Trophoblast cell (in vitro differentiated cells and primary cell): ENCODE results near the gene RGS14.

Experiments used
- DNase-seq, 2 donors: peaks; one replicate each; pipeline ENCODE4 v3.0.0-alpha.2; 2016
- H2AFZ ChIP-seq: 2 replicates; pipeline ENCODE4 v1.6.1; 2013; ENCODE audit warnings: low read length, moderate library complexity, mild to moderate bottlenecking; ENCODE audit not compliant: insufficient read depth, poor library complexity
- H2AK5ac ChIP-seq: 2 replicates; pipeline ENCODE4 v1.6.1; 2013; ENCODE audit warnings: mild to moderate bottlenecking, low read length
- H2BK120ac ChIP-seq: 2 replicates; pipeline ENCODE4 v1.6.1; 2013; ENCODE audit warnings: low read length, mild to moderate bottlenecking, moderate library complexity; ENCODE audit not compliant: insufficient read depth, poor library complexity
- H2BK12ac ChIP-seq: 2 replicates; pipeline ENCODE4 v1.6.1; 2013; ENCODE audit warnings: mild to moderate bottlenecking, low read length, moderate library complexity
- H2BK5ac ChIP-seq: 2 replicates; pipeline ENCODE4 v1.6.1; 2013; ENCODE audit warnings: low read length, low read depth, moderate library complexity, mild to moderate bottlenecking; ENCODE audit not compliant: poor library complexity
- H3K14ac ChIP-seq: 2 replicates; pipeline ENCODE4 v1.6.1; 2013; ENCODE audit warnings: mild to moderate bottlenecking, low read length
- H3K18ac ChIP-seq: 2 replicates; pipeline ENCODE4 v1.6.1; 2013; ENCODE audit warnings: mild to moderate bottlenecking, low read length
- H3K23ac ChIP-seq: 2 replicates; pipeline ENCODE4 v1.6.1; 2013; ENCODE audit warnings: low read length
- H3K27ac ChIP-seq: 2 replicates; pipeline ENCODE4 v1.5.1; 2013; ENCODE audit warnings: low read depth, mild to moderate bottlenecking, inconsistent platforms, low read length, moderate library complexity
- H3K27me3 ChIP-seq: 2 replicates; pipeline ENCODE4 v1.6.1; 2013; ENCODE audit warnings: inconsistent platforms, mild to moderate bottlenecking, low read length, moderate library complexity; ENCODE audit not compliant: insufficient read depth
- H3K36me3 ChIP-seq, 2 experiments: 1 replicate in 1 of 2; 2 replicates in 1 of 2; pipeline ENCODE4 v1.6.1; 2013; ENCODE audit warnings: low read length in 2 of 2, mild to moderate bottlenecking in 2 of 2, moderate library complexity in 1 of 2; ENCODE audit not compliant: insufficient read depth in 2 of 2, control insufficient read depth in 1 of 2
- H3K4ac ChIP-seq: 2 replicates; pipeline ENCODE4 v1.6.1; 2013; ENCODE audit warnings: low read depth, mild to moderate bottlenecking, low read length, moderate library complexity
- H3K4me1 ChIP-seq, 2 experiments: 1 replicate in 1 of 2; 2 replicates in 1 of 2; pipeline ENCODE4 v1.6.1; 2013; ENCODE audit warnings: low read length in 2 of 2, mild to moderate bottlenecking in 2 of 2, moderate library complexity in 1 of 2; ENCODE audit not compliant: insufficient read depth in 2 of 2, control insufficient read depth in 1 of 2
- H3K4me2 ChIP-seq: 2 replicates; pipeline ENCODE4 v1.6.1; 2013; ENCODE audit warnings: inconsistent platforms, mild to moderate bottlenecking, low read length, moderate library complexity
- H3K4me3 ChIP-seq: 2 replicates; pipeline ENCODE4 v1.5.1; 2013; ENCODE audit warnings: mild to moderate bottlenecking, low read depth, low read length, inconsistent platforms
- H3K79me1 ChIP-seq: one replicate; pipeline ENCODE4 v1.6.1; 2013; ENCODE audit warnings: low read length
- H3K79me2 ChIP-seq: 2 replicates; pipeline ENCODE4 v1.6.1; 2013; ENCODE audit warnings: low read length, mild to moderate bottlenecking; ENCODE audit not compliant: control insufficient read depth, insufficient read depth, poor library complexity
- H3K9ac ChIP-seq: 2 replicates; pipeline ENCODE4 v1.6.1; 2013; ENCODE audit warnings: mild to moderate bottlenecking, low read length
- H3K9me3 ChIP-seq: 2 replicates; pipeline ENCODE4 v1.6.1; 2013; ENCODE audit warnings: low read depth, mild to moderate bottlenecking, control low read depth, inconsistent platforms, low read length; ENCODE audit not compliant: insufficient read depth
- H4K12ac ChIP-seq: 2 replicates; pipeline ENCODE4 v1.6.1; 2013; ENCODE audit warnings: low read depth, mild to moderate bottlenecking, low read length, moderate library complexity
- H4K8ac ChIP-seq: 2 replicates; pipeline ENCODE4 v1.6.1; 2013; ENCODE audit warnings: low read depth, mild to moderate bottlenecking, low read length, moderate library complexity
- H4K91ac ChIP-seq: one replicate; pipeline ENCODE4 v1.6.1; 2013; ENCODE audit warnings: low read depth, mild to moderate bottlenecking, low read length, moderate library complexity
- WGBS: extraction: QIAGEN DNeasy Blood & Tissue Kit; methylation state at CpG from one replicate; pipeline ENCODE4 v1.1.7; 2013; ENCODE audit warnings: missing lambda C conversion rate; ENCODE audit not compliant: insufficient read length, insufficient coverage; ENCODE audit errors: extremely low coverage; 5-methylcytosine and 5-hydroxymethylcytosine counted together

The RGS14 gene

DNA sequence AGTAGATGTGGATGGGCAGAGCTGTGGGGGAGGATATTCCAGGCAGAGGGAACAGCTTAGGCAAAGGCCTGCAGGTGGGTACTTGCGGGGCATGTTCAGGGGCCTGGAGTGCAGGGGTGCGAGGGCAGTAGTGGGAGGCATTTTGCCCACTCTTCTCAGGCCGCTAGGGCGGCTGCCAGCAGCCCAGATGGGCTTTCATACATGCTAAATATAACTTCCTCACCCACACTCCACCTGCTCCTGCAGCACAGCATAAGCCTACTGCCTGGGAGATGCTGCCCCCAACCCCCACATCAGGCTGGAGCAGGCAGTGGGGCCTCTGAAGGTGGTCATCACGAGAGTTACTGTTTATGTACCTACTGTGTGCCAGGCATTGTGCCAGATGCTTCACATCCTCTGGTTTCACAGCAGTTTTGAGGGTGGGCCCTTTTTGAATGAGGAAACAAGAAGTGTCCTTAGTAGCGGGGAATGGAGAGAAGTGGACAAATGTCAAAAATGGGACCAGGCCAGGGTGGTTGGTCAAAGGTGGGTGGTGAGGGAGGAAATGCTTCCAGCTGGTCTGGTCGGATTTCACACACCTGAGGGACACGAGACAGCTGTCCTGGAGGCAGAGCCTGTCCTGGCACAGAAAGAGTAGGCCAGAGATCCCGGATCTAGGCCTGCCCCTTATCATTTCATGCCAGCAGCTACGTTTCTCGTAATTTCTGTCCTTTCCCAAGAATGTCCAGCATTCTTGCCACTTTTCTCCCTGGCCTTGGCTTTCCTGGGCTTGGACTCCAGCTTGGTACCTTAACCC, 12.1 kb downstream of the RGS14 start:
- H3K4me2 ChIP-seq: no peak overlapping the region
- H2BK120ac ChIP-seq: no peak overlapping the region
- WGBS: no CpG with 5 or more reads among the region's 11 CpGs
- no peak overlapping the region for H3K27ac ChIP-seq
- no peak overlapping the region for H3K23ac ChIP-seq
- DNase-seq: no peak
- no peak overlapping the region for H3K14ac ChIP-seq
- peaks cover 14% of the 10 kb centered on the region for H3K79me1 ChIP-seq
- H3K9me3 ChIP-seq: no peaks in the 10 kb centered on the region
- H4K91ac ChIP-seq: no peak overlapping the region
- H2BK12ac ChIP-seq: no peak overlapping the region
- no peak overlapping the region for H2AFZ ChIP-seq
- no peak overlapping the region for H4K8ac ChIP-seq
- peaks cover 7% of the 10 kb centered on the region for H3K79me2 ChIP-seq
- no peak overlapping the region for H3K4ac ChIP-seq
- no peaks in the 10 kb centered on the region for H3K36me3 ChIP-seq
- no peak overlapping the region for H3K18ac ChIP-seq
- peak overlapping the region; percentile 26 for H3K4me3 ChIP-seq
- no peak overlapping the region for H2BK5ac ChIP-seq
- H3K9ac ChIP-seq: no peak overlapping the region
- H4K12ac ChIP-seq: no peak overlapping the region
- no peaks in the 10 kb centered on the region for H3K27me3 ChIP-seq
- no peak overlapping the region for H2AK5ac ChIP-seq
- peaks cover 16 to 17% of the 10 kb centered on the region in 2 experiments for H3K4me1 ChIP-seq

DNA sequence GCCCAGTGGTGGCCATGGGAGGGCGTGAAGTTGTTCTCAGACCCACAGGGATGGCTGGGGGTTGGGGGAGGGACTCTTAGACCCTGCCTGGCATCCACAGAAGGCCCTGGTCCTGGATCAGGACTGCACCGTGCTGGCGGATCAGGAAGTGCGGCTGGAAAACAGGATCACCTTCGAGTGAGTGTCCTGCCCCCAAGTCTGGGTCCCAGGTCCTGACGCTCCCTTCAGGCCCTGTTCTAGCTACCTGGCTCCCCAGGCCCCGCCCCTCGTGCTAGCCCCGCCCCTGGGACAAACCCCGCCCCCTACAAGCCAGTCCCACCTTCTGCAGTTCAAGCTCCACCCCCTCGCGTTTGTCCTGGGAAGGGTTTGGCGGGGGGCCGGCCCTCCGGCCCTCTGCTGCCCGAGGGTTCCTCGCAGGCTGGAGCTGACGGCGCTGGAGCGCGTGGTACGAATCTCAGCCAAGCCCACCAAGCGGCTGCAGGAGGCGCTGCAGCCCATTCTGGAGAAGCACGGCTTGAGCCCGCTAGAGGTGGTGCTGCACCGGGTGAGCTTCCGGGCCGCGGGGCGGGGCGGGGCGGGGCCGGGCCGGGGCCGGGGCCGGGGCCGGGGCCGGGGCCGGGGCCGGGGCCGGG, 12.9 kb downstream of the RGS14 start:
- H4K8ac ChIP-seq: peak overlapping the region; percentile 37
- no peaks in the 10 kb centered on the region for H3K36me3 ChIP-seq
- H3K18ac ChIP-seq: no peak overlapping the region
- no peaks in the 10 kb centered on the region for H3K27me3 ChIP-seq
- H3K9ac ChIP-seq: no peak overlapping the region
- H3K9me3 ChIP-seq: no peaks in the 10 kb centered on the region
- peaks cover 7% of the 10 kb centered on the region for H3K79me2 ChIP-seq
- H3K4me3 ChIP-seq: peak overlapping the region; percentile 38
- peak overlapping the region; percentile 55 for H3K4me2 ChIP-seq
- H3K79me1 ChIP-seq: peaks cover 14% of the 10 kb centered on the region
- no peak overlapping the region for H3K23ac ChIP-seq
- H2AK5ac ChIP-seq: no peak overlapping the region
- no peak overlapping the region for H4K12ac ChIP-seq
- no peak overlapping the region for H3K27ac ChIP-seq
- DNase-seq: peak; percentile 85 to 88
- no CpG with 5 or more reads among the region's 42 CpGs for WGBS
- H3K4ac ChIP-seq: no peak overlapping the region
- no peak overlapping the region for H2BK5ac ChIP-seq
- no peak overlapping the region for H2BK12ac ChIP-seq
- H3K4me1 ChIP-seq: peaks cover 16 to 17% of the 10 kb centered on the region in 2 experiments
- peak overlapping the region; percentile 40 for H2AFZ ChIP-seq
- H4K91ac ChIP-seq: no peak overlapping the region
- H3K14ac ChIP-seq: no peak overlapping the region
- no peak overlapping the region for H2BK120ac ChIP-seq

- peaks cover 11 to 12% of the 10 kb centered on the region in 2 experiments for H3K4me1 ChIP-seq
- H2BK120ac ChIP-seq: peak overlapping the region; percentile 41
- no peak overlapping the region for H2BK5ac ChIP-seq
- peak overlapping the region; percentile 58 for H3K4me2 ChIP-seq
- no peak overlapping the region for H2BK12ac ChIP-seq
- H3K27ac ChIP-seq: no peak overlapping the region
- no peak for DNase-seq
- peak overlapping the region; percentile 38 for H3K4me3 ChIP-seq
- no peak overlapping the region for H3K23ac ChIP-seq
- H3K27me3 ChIP-seq: no peaks in the 10 kb centered on the region
- no peaks in the 10 kb centered on the region for H3K36me3 ChIP-seq
- peaks cover 11% of the 10 kb centered on the region for H3K79me1 ChIP-seq
- peak overlapping the region; percentile 24 for H4K12ac ChIP-seq
- no peaks in the 10 kb centered on the region for H3K9me3 ChIP-seq
- no peak overlapping the region for H3K4ac ChIP-seq
- H3K9ac ChIP-seq: peak overlapping the region; percentile 0
- H3K18ac ChIP-seq: peak overlapping the region; percentile 68
- H2AK5ac ChIP-seq: peak overlapping the region; percentile 77
- peak overlapping the region; percentile 81 for H4K8ac ChIP-seq
- no CpG with 5 or more reads among the region's 26 CpGs for WGBS
- peak overlapping the region; percentile 76 for H3K14ac ChIP-seq
- H3K79me2 ChIP-seq: peaks cover 7% of the 10 kb centered on the region
- H4K91ac ChIP-seq: peak overlapping the region; percentile 65
- H2AFZ ChIP-seq: peak overlapping the region; percentile 65
Observed at GRCh38 chr5:177371120-177372033, 13.7 kb downstream of the RGS14 start.
